ENCODE data around the gene PHF2. TPM values are rescaled to one million over a fixed set of nuclear protein-coding genes. Genes with fewer than 3 reads are reported as not detected.

The PHF2 gene
- total RNA-seq, 1 experiment from 2014 or later: 11.6 TPM

GRCh38 chr9:93593144-93593658 is 16.8 kb downstream of the PHF2 start:
- H3K27me3 Mint-ChIP-seq (ENCODE audit: low read depth): no peaks in the 10 kb centered on the region
- no peaks in the 10 kb centered on the region for H3K9me3 Mint-ChIP-seq
- DNase-seq (ENCODE audit: low spot score) (no peak), ATAC-seq (no peak)
- no peak overlapping the region for H3K4me3 Mint-ChIP-seq
- ChIA-PET POLR2A (interaction anchor here (0.6 kb wide), 1 partner anchor 1828 kb away, joined by 6 read pairs; no protein-coding TSS in a partner anchor), CTCF (interaction anchor here (0.6 to 3.4 kb wide), 23 partner anchors 9 to 439 kb away, joined by 3 to 34 read pairs (median 4); no protein-coding TSS in a partner anchor)
- no peak overlapping the region for H3K27ac Mint-ChIP-seq
- no peaks in the 10 kb centered on the region for H3K36me3 Mint-ChIP-seq
- TF ChIP-seq GRHL2 (CRISPR knock-in tag; IDR thresholded peaks at IDR 0.05; ENCODE audit: insufficient replicate concordance, severe bottlenecking): no peak
- TF ChIP-seq MAX (CRISPR knock-in tag; IDR thresholded peaks at IDR 0.05): 0 out of 2 replicates have a peak, but pooled peaks have one; percentile 5
- peaks cover 44% of the 10 kb centered on the region for H3K4me1 Mint-ChIP-seq

GRCh38 chr9:93594041-93594756 is 17.8 kb downstream of the PHF2 start:
- CTCF ChIA-PET: interaction anchor here (1.1 to 3.4 kb wide), 2 partner anchors 27 to 440 kb away, joined by 4 to 34 read pairs; no protein-coding TSS in a partner anchor
- Mint-ChIP-seq H3K27ac (no peak overlapping the region), H3K4me3 (no peak overlapping the region), H3K9me3 (no peaks in the 10 kb centered on the region), H3K4me1 (peaks cover 48% of the 10 kb centered on the region), H3K27me3 (ENCODE audit: low read depth) (no peaks in the 10 kb centered on the region), H3K36me3 (no peaks in the 10 kb centered on the region)
- ATAC-seq (peak; percentile 10; the same call in 1 of the 2 replicates), DNase-seq (ENCODE audit: low spot score) (no peak)
- POLR2A ChIA-PET: no interaction called here
- TF ChIP-seq CDX4 (CRISPR knock-in tag; IDR thresholded peaks at IDR 0.05; ENCODE audit: borderline replicate concordance) (no peak), ZNF416 (CRISPR knock-in tag; IDR thresholded peaks at IDR 0.05) (no peak), ZNF281 (CRISPR knock-in tag; IDR thresholded peaks at IDR 0.05) (no peak), SMAD3 (CRISPR knock-in tag; IDR thresholded peaks at IDR 0.05; ENCODE audit: borderline replicate concordance) (no peak), NFATC4 (CRISPR knock-in tag; IDR thresholded peaks at IDR 0.05) (no peak), CREM (CRISPR knock-in tag; IDR thresholded peaks at IDR 0.05) (no peak), CREB1 (CRISPR knock-in tag; IDR thresholded peaks at IDR 0.05) (no peak)

- Mint-ChIP-seq H3K4me1 (peaks cover 52% of the 10 kb centered on the region), H3K36me3 (no peaks in the 10 kb centered on the region), H3K27me3 (ENCODE audit: low read depth) (no peaks in the 10 kb centered on the region), H3K9me3 (no peaks in the 10 kb centered on the region), H3K4me3 (no peak overlapping the region), H3K27ac (peak overlapping the region; percentile 19; the same call in 1 of the 2 replicates)
- ATAC-seq (no peak), DNase-seq (ENCODE audit: low spot score) (no peak)
- TF ChIP-seq FOXJ3 (CRISPR knock-in tag; IDR thresholded peaks at IDR 0.05; ENCODE audit: borderline replicate concordance) (no peak), NR3C1 (CRISPR knock-in tag; conservative IDR thresholded peaks at IDR 0.05; ENCODE audit: low read depth) (no peak), MLX (CRISPR knock-in tag; IDR thresholded peaks at IDR 0.05) (no peak), ZNF121 (CRISPR knock-in tag; IDR thresholded peaks at IDR 0.05) (no peak), ESRRA (CRISPR knock-in tag; IDR thresholded peaks at IDR 0.05; ENCODE audit: borderline replicate concordance) (no peak), CTCF (IDR thresholded peaks at IDR 0.05) (no peak), ZNF423 (CRISPR knock-in tag; IDR thresholded peaks at IDR 0.05) (no peak)
- POLR2A ChIA-PET: interaction anchor here (0.6 kb wide), 1 partner anchor 811 kb away, joined by 6 read pairs; no protein-coding TSS in a partner anchor
- CTCF ChIA-PET: no interaction called here
Measured at GRCh38 chr9:93595461-93595860, 19.1 kb downstream of the PHF2 start.
